Activated CD4-positive, alpha-beta T cell treated with anti-CD3 and anti-CD28 coated beads, Interleukin-2, amount 10 ng/mL, durations not matched to agents 24 days and 14 days (primary cell): ENCODE results near the gene INCA1. TPM values are rescaled to one million over a fixed set of nuclear protein-coding genes. Genes with fewer than 3 reads are reported as not detected.

Experiments
- DNase-seq: peaks from one replicate; pipeline ENCODE4 v3.0.0; 2022
- H3K27ac Mint-ChIP-seq: one replicate; pipeline ENCODE4 v1.8.0; 2022; ENCODE audit warnings: mild to moderate bottlenecking, mixed read lengths
- H3K27me3 Mint-ChIP-seq: one replicate; pipeline ENCODE4 v1.8.0; 2022; ENCODE audit warnings: mixed read lengths
- H3K36me3 Mint-ChIP-seq: one replicate; pipeline ENCODE4 v1.8.0; 2022; ENCODE audit warnings: low read depth, mild to moderate bottlenecking, mixed read lengths
- H3K4me1 Mint-ChIP-seq: one replicate; pipeline ENCODE4 v1.8.0; 2021; ENCODE audit warnings: mixed read lengths
- H3K4me3 Mint-ChIP-seq: one replicate; pipeline ENCODE4 v1.8.0; 2022; ENCODE audit warnings: mild to moderate bottlenecking, moderate library complexity, mixed read lengths
- H3K9me3 Mint-ChIP-seq: one replicate; pipeline ENCODE4 v1.8.0; 2021; ENCODE audit warnings: mixed read lengths
- intact Hi-C: fragments of 100-400 bp; cut with micrococcal nuclease; formaldehyde crosslinking; loops from one replicate; pipeline ENCODE4 v1.15.1; 2023
- total RNA-seq: library from RNA; stranded (reverse); gene quantifications from 2 replicates; pipeline ENCODE4 v1.2.3, GENCODE V29; 2022

The INCA1 gene
- total RNA-seq, 1 donor from 2014 or later, result 0.56 TPM

DNA sequence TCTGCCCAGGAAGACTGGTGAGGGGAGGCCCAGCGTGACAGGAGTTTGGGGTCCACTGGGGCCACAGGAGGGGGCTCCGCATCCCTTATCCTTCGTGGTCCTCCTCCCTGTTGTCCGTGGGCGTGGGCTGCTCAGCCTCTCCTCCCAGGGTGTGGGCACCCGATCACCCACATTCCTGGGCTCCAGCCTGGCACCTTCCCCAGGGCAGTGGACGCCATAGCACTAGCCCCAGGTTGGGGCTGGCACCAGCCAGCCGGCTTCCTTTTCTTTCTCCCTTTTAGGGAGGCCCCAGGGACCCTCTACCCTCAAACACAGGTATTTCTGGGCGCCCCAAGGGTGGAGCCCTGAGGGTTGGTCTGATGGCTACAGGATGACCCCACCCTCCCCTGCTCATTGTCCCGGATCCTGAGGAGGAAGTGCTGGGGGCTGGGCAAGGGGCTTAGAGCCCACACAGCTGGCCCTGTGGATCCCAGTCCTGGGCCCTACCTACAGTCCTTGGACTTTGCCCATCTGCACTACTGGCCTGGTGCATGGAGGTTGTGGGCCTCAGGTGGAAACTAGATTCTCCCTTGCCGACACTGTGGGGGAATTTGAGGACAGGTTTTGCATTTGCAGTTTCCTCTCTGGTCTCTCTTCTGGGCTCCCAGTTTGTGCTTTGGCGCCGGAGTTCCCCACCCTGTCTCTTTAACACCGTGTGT lies 1.6 kb upstream of the INCA1 start:
- peak; percentile 66 for DNase-seq
- H3K4me3 Mint-ChIP-seq, result peak overlapping the region; percentile 89
- peaks cover 6% of the 10 kb centered on the region for H3K27me3 Mint-ChIP-seq
- H3K4me1 Mint-ChIP-seq, result peaks cover 23% of the 10 kb centered on the region
- H3K27ac Mint-ChIP-seq, result peak overlapping the region; percentile 82
- no peaks in the 10 kb centered on the region for H3K9me3 Mint-ChIP-seq
- intact Hi-C loops, result no loop called here
- peaks cover 35% of the 10 kb centered on the region for H3K36me3 Mint-ChIP-seq

GRCh38 chr17:4998027-4998731 lies 857 bp upstream of the INCA1 start:
- no peaks in the 10 kb centered on the region for H3K9me3 Mint-ChIP-seq
- H3K36me3 Mint-ChIP-seq, result peaks cover 28% of the 10 kb centered on the region
- DNase-seq, result peak; percentile 67
- peaks cover 6% of the 10 kb centered on the region for H3K27me3 Mint-ChIP-seq
- H3K4me3 Mint-ChIP-seq, result peak overlapping the region; percentile 89
- intact Hi-C loops, result no loop called here
- H3K27ac Mint-ChIP-seq, result peak overlapping the region; percentile 82
- H3K4me1 Mint-ChIP-seq, result peaks cover 23% of the 10 kb centered on the region

- intact Hi-C loops, result no loop called here
- no peak for DNase-seq
- Mint-ChIP-seq H3K27ac (no peak overlapping the region), H3K36me3 (peaks cover 15% of the 10 kb centered on the region), H3K4me3 (no peak overlapping the region), H3K4me1 (peaks cover 25% of the 10 kb centered on the region), H3K9me3 (no peaks in the 10 kb centered on the region), H3K27me3 (peaks cover 6% of the 10 kb centered on the region)
Measured at GRCh38 chr17:4994081-4994595, 3.2 kb downstream of the INCA1 start.

- H3K27ac Mint-ChIP-seq, result peak overlapping the region; percentile 93
- no peaks in the 10 kb centered on the region for H3K27me3 Mint-ChIP-seq
- no peaks in the 10 kb centered on the region for H3K9me3 Mint-ChIP-seq
- peak; percentile 64 for DNase-seq
- intact Hi-C loops, result loop anchor here (1.0 to 5.0 kb wide), 5 partner anchors 9 to 79 kb away; partner anchors contain the start of genes INCA1, KIF1C, PFN1 and SPAG7
- peaks cover 35% of the 10 kb centered on the region for H3K36me3 Mint-ChIP-seq
- H3K4me1 Mint-ChIP-seq, result peaks cover 43% of the 10 kb centered on the region
- peak overlapping the region; percentile 97 for H3K4me3 Mint-ChIP-seq
Measured at GRCh38 chr17:4987767-4988567, 9.4 kb downstream of the INCA1 start.

GRCh38 chr17:4986951-4987766 lies 10.2 kb downstream of the INCA1 start, which contains the start of gene CAMTA2:
TSS of gene CAMTA2 (minus strand) at chr17:4987675. CDS start at chr17:4986222, 1,453 bp downstream.
- intact Hi-C loops, result loop anchor here (1.0 to 5.0 kb wide), 5 partner anchors 10 to 78 kb away; partner anchors contain the start of genes INCA1, KIF1C, PFN1 and SPAG7
- Mint-ChIP-seq H3K36me3 (peaks cover 42% of the 10 kb centered on the region), H3K27me3 (no peaks in the 10 kb centered on the region), H3K9me3 (no peaks in the 10 kb centered on the region), H3K4me1 (peaks cover 45% of the 10 kb centered on the region), H3K27ac (peak within 1 kb of the TSS; percentile 93), H3K4me3 (peak within 1 kb of the TSS; percentile 97)
- peak; percentile 96 for DNase-seq

GRCh38 chr17:4986403-4986802 lies 10.9 kb downstream of the INCA1 start:
- Mint-ChIP-seq H3K4me1 (peaks cover 42% of the 10 kb centered on the region), H3K36me3 (peaks cover 43% of the 10 kb centered on the region), H3K4me3 (peak overlapping the region; percentile 97), H3K9me3 (no peaks in the 10 kb centered on the region), H3K27me3 (no peaks in the 10 kb centered on the region), H3K27ac (peak overlapping the region; percentile 93)
- peak; percentile 77 for DNase-seq
- intact Hi-C loops, result loop anchor here (2.0 to 5.0 kb wide), 3 partner anchors 39 to 78 kb away; partner anchors contain the start of gene PFN1

DNA sequence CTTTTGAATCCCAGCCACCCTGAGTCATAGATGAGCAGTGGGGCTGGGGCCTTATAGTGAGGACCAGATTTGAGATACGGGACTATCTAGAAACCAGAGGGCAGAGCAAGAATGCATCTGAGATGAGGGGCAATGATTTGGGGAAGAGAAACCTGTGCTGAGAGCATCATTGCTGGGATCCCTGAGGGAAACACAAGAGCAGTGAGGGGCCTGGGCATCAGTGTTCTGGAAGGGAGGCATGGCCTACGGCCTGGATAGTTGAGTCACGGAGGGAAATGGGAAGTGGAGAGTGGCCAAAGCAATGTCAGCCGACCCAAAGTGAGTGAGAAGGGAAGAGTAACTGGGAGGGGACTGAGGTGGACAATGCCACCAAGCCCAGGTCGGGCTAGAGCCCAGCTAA lies 15.0 kb downstream of the INCA1 start:
- H3K27ac Mint-ChIP-seq, result no peak overlapping the region
- H3K27me3 Mint-ChIP-seq, result no peaks in the 10 kb centered on the region
- intact Hi-C loops, result no loop called here
- H3K4me3 Mint-ChIP-seq, result no peak overlapping the region
- peaks cover 35% of the 10 kb centered on the region for H3K4me1 Mint-ChIP-seq
- no peak for DNase-seq
- H3K9me3 Mint-ChIP-seq, result no peaks in the 10 kb centered on the region
- peaks cover 63% of the 10 kb centered on the region for H3K36me3 Mint-ChIP-seq

DNA sequence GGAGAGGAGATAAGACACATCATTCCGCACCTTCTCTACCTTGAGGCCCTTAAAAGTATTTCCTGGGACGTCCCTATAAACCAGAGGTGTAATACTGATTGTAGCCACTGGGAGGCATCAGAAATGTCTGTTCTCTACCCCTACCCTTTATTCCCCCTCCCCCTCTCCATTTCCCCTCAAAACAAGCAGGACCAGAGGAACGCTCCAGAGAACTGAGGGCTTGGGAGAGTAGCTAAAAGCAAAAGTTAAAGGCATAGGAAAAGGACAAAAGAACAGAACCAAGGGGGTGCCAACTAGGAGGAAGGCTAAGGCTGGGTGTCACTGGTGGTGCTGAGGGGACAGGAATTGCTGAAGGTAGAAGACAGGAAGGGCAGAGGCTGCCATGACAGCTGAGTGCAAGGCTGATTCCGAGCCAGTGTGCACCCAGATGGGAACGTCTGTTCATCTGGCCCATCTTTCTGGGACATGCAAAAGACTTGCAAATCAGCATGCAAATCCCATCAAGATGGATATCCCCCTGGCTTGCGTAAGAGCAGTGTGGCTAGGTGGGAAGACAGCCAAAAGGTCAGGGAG lies 16.6 kb downstream of the INCA1 start:
- intact Hi-C loops, result loop anchor here (1.0 kb wide), 1 partner anchor 82 kb away; no protein-coding TSS in a partner anchor
- H3K4me1 Mint-ChIP-seq, result peaks cover 24% of the 10 kb centered on the region
- peak overlapping the region; percentile 72 for H3K27ac Mint-ChIP-seq
- H3K4me3 Mint-ChIP-seq, result no peak overlapping the region
- no peaks in the 10 kb centered on the region for H3K27me3 Mint-ChIP-seq
- no peaks in the 10 kb centered on the region for H3K9me3 Mint-ChIP-seq
- DNase-seq, result peak; percentile 89
- peaks cover 66% of the 10 kb centered on the region for H3K36me3 Mint-ChIP-seq

DNA sequence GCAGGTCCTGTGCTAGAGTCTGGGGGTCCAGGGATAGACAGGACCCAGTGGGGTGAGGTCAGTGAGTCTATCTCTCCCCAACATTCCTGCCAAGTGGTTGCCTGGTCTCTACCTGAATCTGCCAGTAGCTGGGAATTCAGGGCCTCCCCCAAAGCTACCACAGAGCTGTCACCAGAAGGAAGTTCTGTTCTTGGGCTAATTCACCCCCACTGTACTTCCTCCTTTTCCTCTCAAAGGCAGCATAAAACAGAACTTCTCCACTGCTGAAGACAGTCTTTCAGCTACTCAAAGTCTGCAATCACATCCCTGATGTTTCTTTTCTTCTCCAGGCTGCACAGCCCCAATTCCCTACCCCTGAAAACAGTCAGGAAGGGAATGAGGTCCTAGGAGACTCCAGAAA lies 18.6 kb downstream of the INCA1 start:
- H3K9me3 Mint-ChIP-seq, result no peaks in the 10 kb centered on the region
- intact Hi-C loops, result no loop called here
- DNase-seq, result no peak
- H3K4me1 Mint-ChIP-seq, result peaks cover 21% of the 10 kb centered on the region
- peaks cover 77% of the 10 kb centered on the region for H3K36me3 Mint-ChIP-seq
- H3K27me3 Mint-ChIP-seq, result no peaks in the 10 kb centered on the region
- H3K4me3 Mint-ChIP-seq, result no peak overlapping the region
- no peak overlapping the region for H3K27ac Mint-ChIP-seq

- intact Hi-C loops, result no loop called here
- no peaks in the 10 kb centered on the region for H3K27me3 Mint-ChIP-seq
- H3K27ac Mint-ChIP-seq, result no peak overlapping the region
- H3K4me3 Mint-ChIP-seq, result no peak overlapping the region
- peaks cover 3% of the 10 kb centered on the region for H3K4me1 Mint-ChIP-seq
- no peak for DNase-seq
- peaks cover 69% of the 10 kb centered on the region for H3K36me3 Mint-ChIP-seq
- H3K9me3 Mint-ChIP-seq, result no peaks in the 10 kb centered on the region
Measured at GRCh38 chr17:4974115-4974670, 23.1 kb downstream of the INCA1 start.

GRCh38 chr17:4973256-4974114 lies 23.8 kb downstream of the INCA1 start:
- Mint-ChIP-seq H3K36me3 (peaks cover 64% of the 10 kb centered on the region), H3K4me1 (peaks cover 3% of the 10 kb centered on the region), H3K9me3 (no peaks in the 10 kb centered on the region), H3K27me3 (no peaks in the 10 kb centered on the region), H3K4me3 (no peak overlapping the region), H3K27ac (peak overlapping the region; percentile 18)
- no peak for DNase-seq
- intact Hi-C loops, result no loop called here

- DNase-seq, result no peak
- intact Hi-C loops, result no loop called here
- H3K4me1 Mint-ChIP-seq, result peaks cover 3% of the 10 kb centered on the region
- H3K36me3 Mint-ChIP-seq, result peaks cover 57% of the 10 kb centered on the region
- H3K27ac Mint-ChIP-seq, result no peak overlapping the region
- no peaks in the 10 kb centered on the region for H3K9me3 Mint-ChIP-seq
- H3K27me3 Mint-ChIP-seq, result no peaks in the 10 kb centered on the region
- H3K4me3 Mint-ChIP-seq, result no peak overlapping the region
Measured at GRCh38 chr17:4972752-4973151, 24.6 kb downstream of the INCA1 start.
